ENCODE results near the gene SYPL2. TPM values are rescaled to one million over a fixed set of nuclear protein-coding genes. Genes with fewer than 3 reads are reported as not detected.
A peak's percentile ranks its signal among the peaks of the same experiment; 100 is the strongest.

The SYPL2 gene
- total RNA-seq, 4 donors from 2014 or later, result 1.5 to 3.5 (median 2.4) TPM

GRCh38 chr1:109483672-109484518, 17.5 kb downstream of the SYPL2 start, which contains the start of gene ATXN7L2:
ATXN7L2 (plus strand) TSS chr1:109483905; CDS start chr1:109483954, 49 bp downstream.
- peaks cover 0 to 26% (median 14%) of the 10 kb centered on the region in 4 donors for H3K4me1 ChIP-seq
- peak within 1 kb of the TSS; percentile 51 to 92 (median 70) for H3K4me3 ChIP-seq
- H3K27ac ChIP-seq, result peak within 1 kb of the TSS; percentile 93 to 98 (median 96)
- H3K27me3 ChIP-seq, result no peaks in the 10 kb centered on the region
- H3K36me3 ChIP-seq, result peaks cover 0 to 22% (median 4%) of the 10 kb centered on the region in 3 donors
- 0 to 1% methylated on average over 60 to 68 of the region's 73 CpGs for WGBS, 2 donors
- TF ChIP-seq POLR2A (IDR thresholded peaks at IDR 0.05) (peak in 1 of 2 donors; percentile 62), EP300 (IDR thresholded peaks at IDR 0.05) (peak in 1 of 2 donors; percentile 63), CTCF (IDR thresholded peaks at IDR 0.05) (peak in 2 of 5 experiments; percentile 40 to 64)
- peak; percentile 77 to 78 for DNase-seq (ENCODE audit: low spot score in 2 of 2)
- no peaks in the 10 kb centered on the region for H3K9me3 ChIP-seq

- Histone ChIP-seq H3K27me3 (no peaks in the 10 kb centered on the region), H3K9me3 (no peaks in the 10 kb centered on the region), H3K36me3 (peaks cover 0 to 28% (median 4%) of the 10 kb centered on the region in 3 donors), H3K4me3 (peak overlapping the region; percentile 51 to 92 (median 70)), H3K4me1 (peaks cover 0 to 26% (median 14%) of the 10 kb centered on the region in 4 donors), H3K27ac (peak overlapping the region; percentile 93 to 98 (median 96))
- TF ChIP-seq POLR2A (IDR thresholded peaks at IDR 0.05), result no peak
- no peak for TF ChIP-seq CTCF (IDR thresholded peaks at IDR 0.05)
- TF ChIP-seq EP300 (IDR thresholded peaks at IDR 0.05), result no peak
- no peak for DNase-seq (ENCODE audit: low spot score in 2 of 2)
- WGBS, 2 donors, result 9 to 19% methylated on average over 15 of the region's 15 CpGs
Measured at GRCh38 chr1:109484519-109484975, 18.2 kb downstream of the SYPL2 start.

- DNase-seq (ENCODE audit: low spot score in 2 of 2), result no peak
- H3K9me3 ChIP-seq, result no peaks in the 10 kb centered on the region
- no peak overlapping the region for H3K27ac ChIP-seq
- H3K4me1 ChIP-seq, result peaks cover 0 to 26% (median 14%) of the 10 kb centered on the region in 4 donors
- no peak for TF ChIP-seq EP300 (IDR thresholded peaks at IDR 0.05)
- no peak for TF ChIP-seq POLR2A (IDR thresholded peaks at IDR 0.05)
- no peak for TF ChIP-seq CTCF (IDR thresholded peaks at IDR 0.05)
- H3K36me3 ChIP-seq, result peaks cover 0 to 33% (median 4%) of the 10 kb centered on the region in 3 donors
- peak overlapping the region in 2 of 4 donors; percentile 68 to 92 for H3K4me3 ChIP-seq
- 8 to 25% methylated on average over 3 of the region's 3 CpGs for WGBS, 2 donors
- H3K27me3 ChIP-seq, result no peaks in the 10 kb centered on the region
Measured at GRCh38 chr1:109485001-109485400, 18.7 kb downstream of the SYPL2 start.

- no peak for TF ChIP-seq POLR2A (IDR thresholded peaks at IDR 0.05)
- TF ChIP-seq EP300 (IDR thresholded peaks at IDR 0.05), result no peak
- TF ChIP-seq CTCF (IDR thresholded peaks at IDR 0.05), result no peak
- Histone ChIP-seq H3K4me1 (peaks cover 0 to 30% (median 14%) of the 10 kb centered on the region in 4 donors), H3K27me3 (no peaks in the 10 kb centered on the region), H3K36me3 (peaks cover 0 to 41% (median 4%) of the 10 kb centered on the region in 3 donors), H3K9me3 (no peaks in the 10 kb centered on the region), H3K4me3 (no peak overlapping the region), H3K27ac (no peak overlapping the region)
- no peak for DNase-seq (ENCODE audit: low spot score in 2 of 2)
- 54 to 61% methylated on average over 4 to 5 of the region's 5 CpGs for WGBS, 2 donors
Measured at GRCh38 chr1:109487261-109487660, 20.9 kb downstream of the SYPL2 start.

GRCh38 chr1:109488201-109488600, 21.9 kb downstream of the SYPL2 start:
- H3K27ac ChIP-seq, result no peak overlapping the region
- no peaks in the 10 kb centered on the region for H3K27me3 ChIP-seq
- H3K4me1 ChIP-seq, result peaks cover 0 to 26% (median 11%) of the 10 kb centered on the region in 4 donors
- no peak for DNase-seq (ENCODE audit: low spot score in 2 of 2)
- no peak overlapping the region for H3K4me3 ChIP-seq
- TF ChIP-seq EP300 (IDR thresholded peaks at IDR 0.05), result no peak
- TF ChIP-seq CTCF (IDR thresholded peaks at IDR 0.05), result no peak
- no peak for TF ChIP-seq POLR2A (IDR thresholded peaks at IDR 0.05)
- 59 to 69% methylated on average over 5 of the region's 5 CpGs for WGBS, 2 donors
- peaks cover 0 to 41% (median 4%) of the 10 kb centered on the region in 3 donors for H3K36me3 ChIP-seq
- H3K9me3 ChIP-seq, result no peaks in the 10 kb centered on the region

Measured in tibial nerve (tissue), 4 donors.